PC-9 (cell line): ENCODE results near the gene VSIG10. TPM values are rescaled to one million over a fixed set of nuclear protein-coding genes. Genes with fewer than 3 reads are reported as not detected.

Experiments used
- BruUV-seq: library from RNA; stranded (reverse); fragments of 400-500 nt; replicated peaks from 2 replicates; lab custom pipeline; 2021; lab: Mats Ljungman, UMichigan
- CTCF ChIA-PET: fragments of 300-600 bp; sonication (Branson Sonifier 250); formaldehyde crosslinking; loops from one replicate; lab custom pipeline; 2022; ENCODE audit warnings: antibody characterized with exemption; lab: Charles Lee
- POLR2A ChIA-PET: fragments of 300-600 bp; sonication (Branson Sonifier 250); formaldehyde crosslinking; loops from one replicate; lab custom pipeline; 2022; ENCODE audit warnings: antibody characterized with exemption; ENCODE audit not compliant: unreplicated experiment; lab: Charles Lee
- DNase-seq, 2 experiments: peaks; one replicate each; pipeline versions ENCODE4 v3.0.0 to v3.0.0-alpha.2; 2015 to 2022; ENCODE audit warnings: mixed read lengths in 1 of 2
- H2AFZ ChIP-seq: fragments of 200-600 bp; sonication (generic); 2 replicates; pipeline ENCODE4 v1.8.1; 2017; ENCODE audit warnings: antibody characterized with exemption
- H3F3A ChIP-seq: fragments of 200-600 bp; sonication (generic); 2 replicates; pipeline ENCODE4 v1.8.1; 2017; ENCODE audit warnings: antibody characterized with exemption, mild to moderate bottlenecking, low read depth; ENCODE audit not compliant: insufficient read depth
- H3K27ac ChIP-seq: fragments of 200-600 bp; sonication (generic); 2 replicates; pipeline ENCODE4 v1.6.1; 2016; ENCODE audit warnings: mixed run types
- H3K27me3 ChIP-seq: fragments of 200-600 bp; sonication (generic); 2 replicates; pipeline ENCODE4 v1.6.1; 2016; ENCODE audit warnings: low read depth, mixed run types; ENCODE audit not compliant: insufficient read depth
- H3K36me3 ChIP-seq: fragments of 200-600 bp; sonication (generic); 2 replicates; pipeline ENCODE4 v1.6.1; 2016; ENCODE audit warnings: low read depth, mixed run types
- H3K4me1 ChIP-seq: fragments of 200-600 bp; sonication (generic); replicated peaks from 2 replicates; pipeline ENCODE4 v1.6.1; 2016; ENCODE audit warnings: mixed run types; ENCODE audit not compliant: insufficient read depth
- H3K4me2 ChIP-seq: fragments of 200-600 bp; sonication (generic); 2 replicates; pipeline ENCODE4 v1.6.1; 2017; ENCODE audit warnings: mixed run types
- H3K4me3 ChIP-seq: fragments of 200-600 bp; sonication (generic); 2 replicates; pipeline ENCODE4 v1.6.1; 2016; ENCODE audit warnings: mixed run types
- H3K79me2 ChIP-seq: fragments of 200-600 bp; sonication (generic); 2 replicates; pipeline ENCODE4 v1.6.1; 2017; ENCODE audit warnings: low read depth, mixed run types
- H3K9me2 ChIP-seq: fragments of 200-600 bp; sonication (generic); 2 replicates; pipeline ENCODE4 v1.8.1; 2017; ENCODE audit warnings: mild to moderate bottlenecking; ENCODE audit not compliant: insufficient read depth
- H3K9me3 ChIP-seq: fragments of 200-600 bp; sonication (generic); 2 replicates; pipeline ENCODE4 v1.8.1; 2016; ENCODE audit warnings: low read depth; ENCODE audit not compliant: insufficient read depth
- H4K20me1 ChIP-seq: fragments of 200-600 bp; sonication (generic); 2 replicates; pipeline ENCODE4 v1.8.1; 2017; ENCODE audit not compliant: insufficient read depth
- CTCF ChIP-seq: fragments of 200-600 bp; sonication (generic); conservative IDR thresholded peaks from 2 replicates; pipeline ENCODE4 v1.6.1; 2017; ENCODE audit warnings: mixed run types, antibody characterized with exemption, mild to moderate bottlenecking, moderate library complexity
- EZH2 ChIP-seq: fragments of 200-600 bp; sonication (generic); IDR thresholded peaks from 2 replicates; pipeline ENCODE4 v1.8.0; 2017; ENCODE audit warnings: antibody characterized with exemption, low read depth
- intact Hi-C: fragments of 100-400 bp; cut with micrococcal nuclease; formaldehyde crosslinking; loops from one replicate; pipeline ENCODE4 v1.10.0; 2022; ENCODE audit not compliant: unreplicated experiment
- total RNA-seq: library from RNA; stranded (reverse); gene quantifications from 2 replicates; pipeline ENCODE4 v1.2.3, GENCODE V29; 2021

The VSIG10 gene
- total RNA-seq, 1 experiment from 2014 or later: 45.7 TPM

- Histone ChIP-seq H3K9me3 (no peaks in the 10 kb centered on the region), H3K4me2 (no peak overlapping the region), H3K4me3 (no peak overlapping the region), H3K79me2 (no peaks in the 10 kb centered on the region), H3K4me1 (no peaks in the 10 kb centered on the region), H4K20me1 (0 out of 2 replicates have a peak, but pooled peaks cover 3% of the 10 kb centered on the region), H3K36me3 (peaks cover 27% of the 10 kb centered on the region; the same call in 1 of the 2 replicates), H3F3A (peaks cover 26% of the 10 kb centered on the region; the same call in 1 of the 2 replicates), H2AFZ (no peak overlapping the region), H3K9me2 (no peaks in the 10 kb centered on the region), H3K27me3 (no peaks in the 10 kb centered on the region), H3K27ac (no peak overlapping the region)
- DNase-seq: no peak
- intact Hi-C loops: no loop called here
- BruUV-seq: no TSS peak
- CTCF ChIA-PET: interaction anchor here (0.6 kb wide), 1 partner anchor 156 kb away, joined by 4 read pairs; no protein-coding TSS in a partner anchor
- POLR2A ChIA-PET: no interaction called here
- no peak for TF ChIP-seq EZH2
Measured at GRCh38 chr12:118032188-118032587, 71.6 kb downstream of the VSIG10 start.

GRCh38 chr12:118029166-118029565, 74.6 kb downstream of the VSIG10 start:
- no peak overlapping the region for H3K27ac ChIP-seq
- H3K9me2 ChIP-seq: no peaks in the 10 kb centered on the region
- peaks cover 24% of the 10 kb centered on the region for H3K36me3 ChIP-seq
- no peaks in the 10 kb centered on the region for H3K27me3 ChIP-seq
- DNase-seq: no peak
- H3K4me1 ChIP-seq: no peaks in the 10 kb centered on the region
- intact Hi-C loops: no loop called here
- H3K4me3 ChIP-seq: no peak overlapping the region
- 0 out of 2 replicates have a peak, but pooled peaks cover 3% of the 10 kb centered on the region for H4K20me1 ChIP-seq
- TF ChIP-seq CTCF: no peak
- no peak for TF ChIP-seq EZH2
- no peak overlapping the region for H2AFZ ChIP-seq
- no peaks in the 10 kb centered on the region for H3K9me3 ChIP-seq
- no peaks in the 10 kb centered on the region for H3K79me2 ChIP-seq
- peaks cover 13% of the 10 kb centered on the region; the same call in 1 of the 2 replicates for H3F3A ChIP-seq
- no peak overlapping the region for H3K4me2 ChIP-seq
- BruUV-seq: no TSS peak
- POLR2A ChIA-PET: no interaction called here
- CTCF ChIA-PET: no interaction called here

- Histone ChIP-seq H3K36me3 (peaks cover 9% of the 10 kb centered on the region; the same call in 1 of the 2 replicates), H3K27ac (no peak overlapping the region), H3K9me3 (no peaks in the 10 kb centered on the region), H3K4me1 (no peaks in the 10 kb centered on the region), H3K4me3 (no peak overlapping the region), H2AFZ (no peak overlapping the region), H3K4me2 (no peak overlapping the region), H3K27me3 (no peaks in the 10 kb centered on the region), H3K9me2 (no peaks in the 10 kb centered on the region), H3K79me2 (no peaks in the 10 kb centered on the region), H3F3A (0 out of 2 replicates have a peak, but pooled peaks cover 3% of the 10 kb centered on the region), H4K20me1 (no peaks in the 10 kb centered on the region)
- BruUV-seq: no TSS peak
- CTCF ChIA-PET: no interaction called here
- intact Hi-C loops: no loop called here
- TF ChIP-seq EZH2 (no peak), CTCF (no peak)
- DNase-seq: no peak
- POLR2A ChIA-PET: no interaction called here
Measured at GRCh38 chr12:118025168-118025567, 78.6 kb downstream of the VSIG10 start.
